C4-2B (cell line): Measurements from ENCODE around the gene MAP4K3.

Source experiments
- ZFX ChIP-seq: fragments of 450-650 bp; IDR thresholded peaks from 2 replicates; pipeline ENCODE4 v1.6.1; 2017
- TF ChIP-seq, protein P1 (sequence below): fragments of 450-650 bp; conservative IDR thresholded peaks from 2 replicates; pipeline ENCODE4 v1.5.1; 2017; ENCODE audit warnings: mild to moderate bottlenecking

DNA sequence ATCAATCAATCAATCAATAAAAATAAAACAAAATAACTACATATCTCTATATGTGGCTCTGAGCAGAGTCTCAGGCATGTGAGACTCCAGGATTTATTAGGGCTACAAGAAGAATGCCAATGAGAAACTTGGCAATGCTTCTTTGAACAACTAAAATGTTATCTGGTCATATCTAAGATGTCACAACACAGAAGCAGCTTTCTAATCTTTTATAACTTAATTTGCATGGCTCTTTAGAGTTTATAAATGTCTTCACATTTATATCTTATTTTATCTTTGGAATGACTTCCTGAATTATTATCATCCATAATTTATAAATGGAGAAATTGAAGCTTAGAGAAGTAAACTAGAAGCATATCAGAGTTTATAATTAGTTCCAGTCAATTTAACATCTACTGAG lies 14.9 kb upstream of the MAP4K3 start:
- TF ChIP-seq, protein P1, sequence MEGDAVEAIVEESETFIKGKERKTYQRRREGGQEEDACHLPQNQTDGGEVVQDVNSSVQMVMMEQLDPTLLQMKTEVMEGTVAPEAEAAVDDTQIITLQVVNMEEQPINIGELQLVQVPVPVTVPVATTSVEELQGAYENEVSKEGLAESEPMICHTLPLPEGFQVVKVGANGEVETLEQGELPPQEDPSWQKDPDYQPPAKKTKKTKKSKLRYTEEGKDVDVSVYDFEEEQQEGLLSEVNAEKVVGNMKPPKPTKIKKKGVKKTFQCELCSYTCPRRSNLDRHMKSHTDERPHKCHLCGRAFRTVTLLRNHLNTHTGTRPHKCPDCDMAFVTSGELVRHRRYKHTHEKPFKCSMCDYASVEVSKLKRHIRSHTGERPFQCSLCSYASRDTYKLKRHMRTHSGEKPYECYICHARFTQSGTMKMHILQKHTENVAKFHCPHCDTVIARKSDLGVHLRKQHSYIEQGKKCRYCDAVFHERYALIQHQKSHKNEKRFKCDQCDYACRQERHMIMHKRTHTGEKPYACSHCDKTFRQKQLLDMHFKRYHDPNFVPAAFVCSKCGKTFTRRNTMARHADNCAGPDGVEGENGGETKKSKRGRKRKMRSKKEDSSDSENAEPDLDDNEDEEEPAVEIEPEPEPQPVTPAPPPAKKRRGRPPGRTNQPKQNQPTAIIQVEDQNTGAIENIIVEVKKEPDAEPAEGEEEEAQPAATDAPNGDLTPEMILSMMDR = no peak
- no peak for TF ChIP-seq ZFX
